ENCODE data around the gene FAM13B.

DNA sequence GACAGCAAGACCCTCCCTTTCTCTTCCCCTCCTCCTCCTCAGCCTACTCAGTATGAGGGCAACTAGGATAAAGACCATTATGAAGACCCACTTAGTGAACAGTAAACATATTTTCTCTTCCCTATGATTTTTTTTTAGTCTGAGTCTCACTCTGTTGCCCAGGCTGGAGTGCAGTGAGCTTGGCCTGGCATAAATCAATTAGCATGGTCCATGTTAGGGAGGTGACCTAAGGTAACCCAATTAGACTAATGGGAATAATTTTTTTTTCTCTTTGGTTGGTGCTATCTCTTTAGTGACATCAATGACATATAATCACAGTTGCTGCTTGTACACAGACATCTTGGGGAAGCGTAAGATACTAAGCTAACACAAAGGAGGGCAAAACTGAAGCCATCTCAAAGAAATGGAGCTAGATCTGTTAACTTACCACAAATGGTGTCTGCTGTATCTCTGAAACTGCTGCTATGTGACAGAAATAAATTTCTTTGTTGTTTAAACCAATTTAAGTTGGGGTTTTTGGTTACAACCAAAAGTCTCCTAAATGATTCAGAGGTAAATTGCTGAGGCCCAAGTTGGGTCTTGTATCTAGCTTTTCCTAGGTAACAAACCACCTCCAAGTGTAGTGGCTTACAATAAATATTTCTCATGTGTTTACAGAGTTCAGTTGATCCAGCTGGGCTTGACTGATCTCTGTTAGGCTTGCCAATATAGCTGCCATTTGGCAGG lies 130.3 kb downstream of the FAM13B start:
- TF ChIP-seq POLR2A (IDR thresholded peaks at IDR 0.05): no peak
- TF ChIP-seq, protein P1, sequence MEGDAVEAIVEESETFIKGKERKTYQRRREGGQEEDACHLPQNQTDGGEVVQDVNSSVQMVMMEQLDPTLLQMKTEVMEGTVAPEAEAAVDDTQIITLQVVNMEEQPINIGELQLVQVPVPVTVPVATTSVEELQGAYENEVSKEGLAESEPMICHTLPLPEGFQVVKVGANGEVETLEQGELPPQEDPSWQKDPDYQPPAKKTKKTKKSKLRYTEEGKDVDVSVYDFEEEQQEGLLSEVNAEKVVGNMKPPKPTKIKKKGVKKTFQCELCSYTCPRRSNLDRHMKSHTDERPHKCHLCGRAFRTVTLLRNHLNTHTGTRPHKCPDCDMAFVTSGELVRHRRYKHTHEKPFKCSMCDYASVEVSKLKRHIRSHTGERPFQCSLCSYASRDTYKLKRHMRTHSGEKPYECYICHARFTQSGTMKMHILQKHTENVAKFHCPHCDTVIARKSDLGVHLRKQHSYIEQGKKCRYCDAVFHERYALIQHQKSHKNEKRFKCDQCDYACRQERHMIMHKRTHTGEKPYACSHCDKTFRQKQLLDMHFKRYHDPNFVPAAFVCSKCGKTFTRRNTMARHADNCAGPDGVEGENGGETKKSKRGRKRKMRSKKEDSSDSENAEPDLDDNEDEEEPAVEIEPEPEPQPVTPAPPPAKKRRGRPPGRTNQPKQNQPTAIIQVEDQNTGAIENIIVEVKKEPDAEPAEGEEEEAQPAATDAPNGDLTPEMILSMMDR (IDR thresholded peaks at IDR 0.05): no peak
- TF ChIP-seq EP300 (IDR thresholded peaks at IDR 0.05): no peak
- no peak for TF ChIP-seq POLR2AphosphoS5 (IDR thresholded peaks at IDR 0.05)

All from suprapubic skin (tissue), 4 donors.